HG03103 (cell line): Measurements from ENCODE around the gene WDR54.
"Not testable (repeated sequence)": the region's sequence is repeated elsewhere in the genome, so short reads cannot be mapped to it uniquely, and the experiment has no call there.

Experiments used
- ATAC-seq: cut with Tn5 transposase; IDR thresholded peaks from one replicate; pipeline ENCODE4 v1.9.1; 2021; ENCODE audit warnings: low read depth; ENCODE audit not compliant: unreplicated experiment

Gene WDR54

DNA sequence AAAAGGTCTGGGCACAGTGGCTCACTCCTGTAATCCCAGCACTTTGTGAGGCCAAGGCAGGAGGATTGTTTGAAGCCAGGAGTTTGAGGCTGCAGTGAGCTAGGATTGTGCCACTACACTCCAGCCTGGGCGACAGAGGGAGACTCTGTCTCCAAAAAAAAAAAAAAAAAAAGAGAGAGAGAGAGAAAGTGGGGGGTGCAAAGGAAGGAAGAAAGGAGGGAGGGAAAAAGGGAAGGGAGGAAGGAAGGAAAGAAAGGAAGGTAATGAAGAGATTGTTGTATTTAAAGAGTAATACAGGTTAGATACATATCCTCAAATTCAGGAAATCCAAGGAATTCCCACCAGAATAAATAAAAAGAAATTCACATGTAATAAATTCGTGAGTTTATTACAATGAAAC, 19.6 kb upstream of the WDR54 start:
- no peak for ATAC-seq

DNA sequence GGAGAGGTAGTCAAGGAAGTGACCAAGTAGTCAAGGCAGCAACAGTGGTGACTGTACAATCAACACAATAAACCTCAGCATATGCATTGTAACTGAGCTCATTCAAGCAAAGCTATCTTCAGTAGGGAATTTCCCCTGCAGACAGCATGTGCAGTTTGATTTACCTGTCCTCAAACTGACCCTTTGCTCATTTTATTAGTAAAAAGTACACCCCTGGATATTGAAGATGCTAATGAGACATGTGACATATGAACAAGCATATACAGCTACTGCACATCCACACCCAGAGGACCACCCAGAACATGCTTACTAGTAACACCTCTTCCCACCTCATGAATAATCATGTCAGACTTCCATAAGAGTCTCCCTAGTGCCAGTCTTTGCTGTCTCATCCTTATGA, 15.5 kb upstream of the WDR54 start:
- no peak for ATAC-seq

DNA sequence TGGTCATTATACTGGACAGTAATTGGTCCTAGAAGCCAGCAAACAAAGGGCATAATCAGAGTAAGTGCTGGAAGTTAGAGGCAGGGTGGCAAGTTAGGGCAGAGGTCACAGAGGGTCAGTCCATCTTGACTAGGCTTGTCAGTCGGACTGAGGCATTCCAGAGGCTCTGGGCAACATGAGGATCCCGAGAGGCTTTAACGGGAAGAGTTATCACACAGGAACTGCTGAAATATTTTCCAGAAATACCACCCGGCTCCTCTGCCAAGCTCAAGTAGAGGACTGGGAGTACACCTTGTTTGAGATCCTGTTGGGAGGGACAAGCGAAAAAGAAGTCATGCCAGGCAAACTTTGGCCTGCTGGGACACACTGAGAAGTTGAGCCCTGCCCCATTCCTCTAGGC, 13.8 kb upstream of the WDR54 start:
- no peak for ATAC-seq

DNA sequence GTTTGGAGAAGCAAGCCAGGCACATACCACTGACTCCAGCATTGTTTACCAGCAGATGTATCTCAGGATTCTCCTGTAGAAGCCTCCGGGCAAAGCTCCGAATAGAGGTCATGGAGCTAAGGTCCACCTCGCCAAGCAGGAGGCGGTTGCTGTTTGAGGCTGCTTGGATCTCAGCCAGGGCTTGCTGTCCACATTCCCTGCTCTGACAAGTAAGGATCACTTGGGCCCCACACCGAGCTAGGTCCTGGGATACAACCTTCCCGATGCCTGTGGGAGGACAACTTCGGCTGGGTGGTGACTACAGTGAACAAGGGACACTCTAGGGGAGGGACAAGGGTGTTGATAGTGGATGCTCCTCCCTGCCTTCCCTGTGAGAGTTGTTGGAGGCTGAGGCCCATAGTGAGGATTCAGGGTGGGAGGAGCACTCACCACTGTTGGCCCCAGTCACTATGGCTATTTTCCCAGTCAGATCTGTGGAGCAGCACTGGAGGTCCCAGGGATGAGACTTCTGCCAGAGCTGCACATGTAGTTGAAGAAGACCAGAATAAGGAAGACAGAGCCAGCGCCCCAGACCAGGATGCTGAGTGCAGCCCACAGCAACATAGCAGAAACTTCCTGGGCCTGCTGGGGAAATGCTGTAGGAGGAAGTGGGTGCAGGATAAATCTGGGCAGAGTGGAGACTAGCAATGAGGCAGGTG, 8.4 kb upstream of the WDR54 start:
- no peak for ATAC-seq

DNA sequence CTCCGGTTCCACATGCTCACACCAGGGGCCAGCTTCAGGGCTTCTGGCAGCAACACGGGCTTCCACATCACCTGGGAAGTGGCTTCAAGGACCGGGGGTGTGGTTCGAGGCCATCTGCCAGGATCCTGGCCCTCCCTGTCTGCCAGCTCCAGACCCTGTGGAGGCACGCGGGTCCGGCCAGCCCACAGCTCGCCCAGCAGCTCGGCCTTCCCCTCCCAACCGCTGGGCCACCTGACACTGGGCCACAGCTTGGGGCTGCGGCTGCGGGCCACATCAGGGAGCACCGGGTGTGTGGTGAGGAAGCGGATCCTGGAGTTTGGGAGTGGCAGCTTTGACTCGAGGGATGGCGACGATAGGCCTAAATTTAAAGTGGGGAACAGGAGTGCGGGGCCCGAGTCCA, 7.1 kb upstream of the WDR54 start:
- no peak for ATAC-seq

DNA sequence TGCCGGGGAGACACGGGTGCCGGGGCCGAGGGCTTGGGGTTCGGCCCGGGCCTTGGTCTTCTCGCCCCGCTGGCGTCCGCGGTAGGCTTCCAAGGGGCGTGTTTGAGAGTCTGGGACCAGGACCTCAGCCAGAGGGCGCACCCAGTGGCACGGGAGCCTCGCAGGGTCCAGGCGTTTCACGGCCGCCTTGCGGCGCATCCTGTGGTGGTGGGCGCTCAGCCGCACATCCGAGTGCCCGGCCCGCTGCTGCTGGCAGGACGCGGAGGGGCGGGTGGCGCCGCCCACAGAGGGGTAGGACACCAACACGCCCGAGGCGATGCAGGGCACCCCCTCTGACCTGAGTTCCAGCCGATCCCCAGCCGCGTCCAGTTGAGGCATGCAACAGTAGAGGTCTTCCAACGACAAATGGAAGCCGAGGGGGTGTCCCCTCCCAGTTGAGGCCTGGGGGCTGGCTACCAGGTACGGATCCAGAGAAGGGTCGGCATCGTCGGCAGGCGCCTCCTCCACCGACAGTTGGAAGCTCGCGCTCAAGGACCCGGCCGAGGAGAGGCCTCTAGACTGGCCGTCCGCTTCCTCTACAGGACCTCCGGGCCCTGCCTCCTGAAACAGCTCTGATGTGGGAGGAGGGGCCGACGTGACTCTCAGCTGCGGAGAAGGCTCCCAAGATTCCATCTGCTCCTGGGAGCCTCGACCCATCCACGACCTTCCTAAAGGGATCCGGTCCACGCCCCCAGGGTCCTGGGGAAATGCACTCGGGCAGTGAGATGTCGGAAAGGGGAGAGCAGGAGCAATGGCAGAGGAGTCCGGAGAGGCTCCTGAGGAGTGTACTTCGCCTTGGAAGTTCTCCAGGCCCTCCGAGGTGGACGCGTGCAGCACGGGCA, 6.4 kb upstream of the WDR54 start:
- ATAC-seq = no peak

DNA sequence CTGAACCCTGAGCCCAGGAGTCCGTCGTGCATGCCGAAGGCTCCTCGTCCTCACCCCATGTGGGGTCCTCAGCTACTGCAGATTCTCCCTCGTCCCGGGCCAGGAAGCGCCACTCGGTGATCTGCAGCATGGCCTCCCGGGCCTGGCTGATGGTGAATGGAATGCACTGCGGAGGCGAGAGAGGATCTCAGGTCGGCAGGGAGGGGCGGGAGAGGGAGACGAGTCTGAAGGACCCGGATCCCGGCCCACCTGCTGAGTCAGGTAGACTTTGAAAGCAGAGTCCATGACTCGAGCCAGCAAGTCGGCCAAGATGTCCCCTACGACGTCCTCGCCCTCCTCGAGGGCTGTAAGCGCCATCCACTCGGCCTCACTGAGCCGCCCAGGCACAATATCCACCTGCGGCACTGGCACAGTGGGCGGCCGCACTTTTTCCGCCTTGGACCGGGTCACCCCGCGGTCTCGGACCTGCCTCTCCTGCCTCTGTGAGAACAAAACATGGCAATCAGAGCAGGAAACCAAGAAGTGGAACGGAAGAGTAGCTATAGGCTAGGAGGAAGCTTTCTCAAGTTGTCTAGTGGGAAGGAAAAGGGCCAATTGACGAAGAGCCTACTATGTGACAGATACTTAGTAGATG, 5.7 kb upstream of the WDR54 start:
- no peak for ATAC-seq

DNA sequence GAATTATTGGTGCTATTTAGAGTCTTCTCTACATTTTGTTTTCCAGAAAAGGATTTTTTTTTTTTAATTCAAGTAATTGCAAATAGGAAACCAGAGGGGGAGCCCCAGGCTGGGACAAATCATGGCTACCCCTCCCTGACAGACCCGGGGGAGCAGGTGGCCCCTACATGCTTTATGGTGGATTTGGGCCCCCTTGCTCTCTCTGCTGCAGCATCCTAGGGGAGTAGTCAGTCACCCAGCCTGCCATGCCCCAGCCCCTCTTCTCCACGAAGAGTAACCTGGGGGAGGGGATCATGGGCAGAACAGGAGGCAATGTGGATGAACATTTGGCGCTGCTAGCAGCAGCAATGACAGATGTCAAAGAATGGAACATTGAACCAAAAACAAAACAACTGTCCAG, 4.8 kb upstream of the WDR54 start:
- ATAC-seq = no peak

DNA sequence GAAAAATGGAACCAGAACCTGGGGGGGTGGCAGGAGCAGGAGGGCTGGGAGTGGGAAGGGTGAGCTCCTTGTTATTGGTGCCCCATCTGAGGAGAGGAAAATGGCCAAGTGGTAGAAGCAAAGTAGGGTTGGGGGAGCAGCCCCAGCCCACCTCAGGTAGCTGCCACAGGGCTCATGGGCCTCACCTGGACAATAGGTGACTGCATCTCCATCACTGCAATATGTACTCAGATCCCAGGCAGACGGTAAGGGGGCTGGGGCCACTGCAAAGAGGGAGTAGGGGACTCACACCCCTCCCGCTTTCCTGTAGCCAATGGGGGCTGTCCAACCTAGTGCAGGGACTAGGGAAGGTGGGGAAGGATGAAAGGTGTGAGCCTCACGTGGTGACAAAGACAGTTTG, 4.3 kb upstream of the WDR54 start:
- ATAC-seq = no peak

DNA sequence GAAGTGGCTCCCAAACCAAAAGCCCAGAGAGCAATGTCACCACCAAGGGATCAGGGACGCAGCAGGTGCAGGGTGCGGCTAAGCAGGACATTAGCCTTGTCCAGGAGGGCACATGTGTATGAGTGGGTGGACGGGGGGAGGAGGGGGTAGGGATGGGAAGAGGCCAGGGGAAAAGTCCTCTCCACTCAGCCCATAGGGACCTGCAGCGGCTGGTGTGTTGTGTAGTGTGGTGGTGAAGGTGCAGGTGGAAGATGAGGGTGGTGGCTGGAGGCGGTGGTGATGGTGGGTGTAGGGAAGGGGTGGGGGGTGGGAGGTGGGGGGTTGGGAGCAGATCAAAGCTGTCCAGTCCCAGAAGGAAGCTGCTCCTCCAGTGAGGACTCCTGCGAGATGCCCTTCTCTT, 3.8 kb upstream of the WDR54 start:
- no peak for ATAC-seq

DNA sequence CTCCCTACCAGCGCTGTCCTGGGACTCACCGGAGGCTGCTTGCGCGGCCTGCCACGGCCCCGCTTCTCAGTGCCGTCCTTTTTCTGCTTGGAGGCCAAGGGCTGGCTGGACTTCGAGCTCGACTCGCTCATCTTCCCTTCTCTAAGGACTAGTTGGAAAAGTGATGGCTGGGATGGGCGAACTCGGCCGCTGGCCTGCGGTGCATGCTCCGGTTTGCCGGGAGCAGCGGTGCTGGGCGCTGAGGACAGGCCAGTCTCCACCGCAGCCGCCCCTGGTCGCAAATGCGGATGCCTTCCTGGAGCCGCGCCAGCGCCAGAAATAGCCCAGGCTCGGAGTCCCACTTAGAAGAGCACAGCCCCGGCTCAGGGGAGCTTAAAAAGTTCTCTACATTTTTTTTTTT, 3.2 kb upstream of the WDR54 start:
- no peak for ATAC-seq

DNA sequence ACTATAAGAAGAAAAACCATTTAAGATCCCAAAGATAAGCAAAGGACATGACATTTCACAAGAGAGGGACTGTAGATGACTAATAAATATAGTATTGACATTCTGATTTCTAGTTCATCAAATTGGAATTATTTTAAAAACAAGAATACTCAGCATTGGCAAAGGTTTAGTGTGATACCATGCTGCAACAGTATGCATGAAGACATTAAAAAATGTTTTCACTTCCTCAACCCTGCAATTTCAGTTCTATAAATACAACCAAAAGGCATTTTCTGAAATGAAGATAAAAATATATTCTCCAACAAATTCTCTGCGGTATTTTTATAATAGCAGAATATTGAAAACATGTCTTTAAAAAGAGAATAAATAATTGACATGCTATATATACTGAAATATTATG, 2.2 kb upstream of the WDR54 start:
- ATAC-seq = no peak

DNA sequence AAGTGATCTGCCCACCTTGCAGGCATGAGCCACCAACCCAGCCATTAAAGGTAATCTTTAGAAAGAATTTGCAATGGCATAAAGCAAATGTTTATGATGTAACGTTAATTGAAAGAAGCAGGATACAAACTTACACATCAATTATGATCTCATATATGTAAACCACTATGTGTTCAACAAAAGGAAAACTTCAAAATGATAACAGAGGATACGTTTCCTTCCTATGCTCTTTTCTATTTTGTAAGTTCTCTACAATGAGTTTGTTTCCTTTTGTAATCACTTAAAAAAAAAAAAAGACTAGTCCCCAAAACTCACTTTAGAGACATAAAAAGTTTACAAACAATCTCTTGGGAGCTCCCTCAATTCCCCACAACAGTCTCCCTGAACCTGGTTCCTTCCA, 1.5 kb upstream of the WDR54 start:
- ATAC-seq = no peak

DNA sequence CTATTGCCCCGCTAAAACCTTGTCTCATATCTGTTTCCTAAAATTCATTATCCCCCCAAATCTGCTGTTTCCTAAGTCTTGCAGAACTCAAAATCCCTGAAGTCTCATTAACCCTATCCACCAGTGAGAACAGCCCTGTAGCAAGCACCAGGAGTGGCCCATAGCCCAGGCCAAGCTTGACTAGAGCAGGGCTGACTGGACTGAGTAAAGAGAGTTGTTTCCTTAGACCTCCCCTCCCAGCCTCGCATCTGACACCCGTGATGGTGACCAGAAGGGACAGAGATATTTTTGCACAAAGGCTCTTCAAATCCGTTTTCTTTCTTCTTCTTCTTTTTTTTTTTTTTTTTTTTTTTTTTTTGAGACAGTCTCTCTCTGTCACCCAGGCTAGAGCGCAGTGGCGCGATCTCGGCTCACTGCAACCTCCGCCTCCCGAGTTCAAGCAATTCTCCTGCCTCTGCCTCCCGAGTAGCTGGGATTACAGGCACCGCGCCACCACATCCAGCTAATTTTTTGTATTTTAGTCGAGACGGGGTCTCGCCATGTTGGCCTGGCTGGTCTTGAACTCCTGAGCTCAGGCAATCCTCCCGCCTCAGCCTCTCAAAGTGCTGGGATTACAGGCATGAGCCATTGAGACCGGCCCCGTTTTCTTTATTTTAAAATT, 957 bp upstream of the WDR54 start:
- not testable (repeated sequence) for ATAC-seq

DNA sequence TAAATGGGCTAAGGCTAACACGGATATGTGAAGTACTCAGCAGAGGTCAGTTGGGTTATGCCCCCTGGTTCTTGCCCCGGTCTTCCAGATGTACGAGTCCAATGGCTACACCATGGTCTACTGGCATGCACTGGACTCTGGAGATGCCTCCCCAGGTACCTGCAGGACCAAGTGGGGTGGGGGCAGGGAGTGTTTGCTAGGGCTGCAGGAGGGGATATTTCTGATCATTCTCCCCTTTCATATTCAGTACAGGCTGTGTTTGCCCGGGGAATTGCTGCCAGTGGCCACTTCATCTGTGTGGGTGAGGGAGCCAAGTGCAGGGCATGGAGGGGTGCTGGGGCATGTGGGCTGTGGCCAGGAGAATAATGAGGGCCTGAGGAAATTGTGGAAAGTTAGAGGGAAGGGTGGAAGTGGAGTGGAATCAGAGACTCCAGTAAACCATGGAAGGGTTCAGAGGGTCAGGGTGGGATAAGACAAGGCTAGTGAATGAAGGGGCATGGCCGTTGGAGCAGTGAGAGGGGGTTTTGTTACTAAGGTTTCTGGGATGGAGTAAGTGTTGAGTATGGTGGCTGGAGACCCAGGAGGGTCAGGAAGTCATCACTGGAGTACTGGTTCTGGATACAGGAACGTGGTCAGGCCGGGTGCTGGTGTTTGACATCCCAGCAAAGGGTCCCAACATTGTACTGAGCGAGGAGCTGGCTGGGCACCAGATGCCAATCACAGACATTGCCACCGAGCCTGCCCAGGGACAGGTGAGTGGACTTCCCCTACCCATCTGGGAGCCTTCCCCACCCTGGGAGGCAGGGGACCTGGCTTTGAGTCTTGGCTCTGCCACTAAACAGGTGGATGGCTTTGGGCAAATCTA, 1.9 kb downstream of the WDR54 start:
- ATAC-seq = no peak

DNA sequence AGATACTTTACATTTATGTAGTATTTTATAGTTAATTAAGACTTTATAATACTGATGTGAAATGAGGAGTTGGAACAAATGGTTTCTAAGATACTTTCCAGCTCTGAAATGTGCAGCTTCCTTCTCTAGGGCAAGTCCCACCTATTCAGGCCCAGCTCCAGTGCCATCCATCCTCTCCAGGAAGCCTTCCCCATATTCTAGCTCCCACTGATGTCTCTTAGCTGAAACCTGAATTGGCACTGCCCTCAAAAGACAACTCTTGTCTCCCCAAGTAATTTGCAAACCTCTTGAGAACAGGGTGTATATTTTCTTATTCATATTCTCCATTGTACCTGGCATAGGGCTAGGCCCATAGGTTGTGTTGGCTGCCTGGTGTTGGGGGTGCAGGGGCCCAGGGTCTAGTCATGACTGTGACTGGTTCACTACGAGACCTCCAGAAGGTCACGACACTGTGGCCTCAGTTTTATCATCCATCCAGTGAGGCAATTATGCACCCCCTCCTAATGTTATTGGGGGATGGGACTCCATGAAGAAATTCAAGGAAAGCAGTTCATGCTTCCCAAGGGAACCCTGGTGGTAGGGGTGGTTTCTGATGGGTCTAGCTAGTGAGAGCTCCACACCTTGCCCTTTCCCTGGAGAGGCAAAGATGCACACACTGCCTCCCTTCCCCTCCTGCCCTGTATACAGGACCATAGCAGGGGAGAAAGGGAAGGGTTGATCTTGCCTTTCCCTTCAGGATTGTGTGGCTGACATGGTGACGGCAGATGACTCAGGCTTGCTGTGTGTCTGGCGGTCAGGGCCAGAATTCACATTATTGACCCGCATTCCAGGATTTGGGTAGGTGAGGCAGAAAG, 2.8 kb downstream of the WDR54 start:
- ATAC-seq = no peak

DNA sequence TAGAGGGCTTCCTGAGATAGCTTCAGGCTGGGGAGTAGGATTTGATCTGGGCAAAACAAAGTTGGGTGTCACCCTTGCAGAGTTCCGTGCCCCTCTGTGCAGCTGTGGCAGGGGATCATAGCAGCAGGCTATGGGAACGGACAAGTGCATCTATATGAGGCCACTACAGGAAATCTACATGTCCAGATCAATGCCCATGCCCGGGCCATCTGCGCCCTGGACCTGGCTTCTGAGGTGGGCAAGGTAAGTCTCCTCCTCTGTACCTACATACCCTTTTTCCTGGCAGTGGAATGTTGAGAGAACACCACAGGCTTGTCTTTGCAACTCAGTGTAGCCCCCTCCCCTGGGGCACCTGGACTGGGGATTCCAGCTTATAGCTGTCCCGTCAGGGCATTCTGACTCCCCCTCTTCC, 3.5 kb downstream of the WDR54 start:
- no peak for ATAC-seq

DNA sequence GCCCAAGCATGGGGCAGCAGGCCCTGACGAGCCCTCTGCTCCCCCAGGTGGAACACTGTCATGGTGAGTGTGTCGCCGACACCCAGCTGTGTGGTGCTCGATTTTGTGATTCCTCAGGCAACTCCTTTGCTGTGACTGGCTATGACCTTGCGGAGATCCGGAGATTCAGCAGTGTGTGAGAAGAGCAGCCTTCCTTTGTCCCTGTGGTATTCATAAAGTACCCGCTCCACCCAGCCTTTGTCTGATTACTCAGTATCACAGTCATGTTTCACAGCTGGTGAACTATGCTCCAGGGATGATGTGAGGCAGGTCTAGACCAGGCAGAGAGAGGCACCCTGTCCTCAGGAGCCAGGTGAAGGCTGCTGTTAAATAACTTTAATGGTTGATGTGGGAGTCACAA, 4.0 kb downstream of the WDR54 start:
- no peak for ATAC-seq

DNA sequence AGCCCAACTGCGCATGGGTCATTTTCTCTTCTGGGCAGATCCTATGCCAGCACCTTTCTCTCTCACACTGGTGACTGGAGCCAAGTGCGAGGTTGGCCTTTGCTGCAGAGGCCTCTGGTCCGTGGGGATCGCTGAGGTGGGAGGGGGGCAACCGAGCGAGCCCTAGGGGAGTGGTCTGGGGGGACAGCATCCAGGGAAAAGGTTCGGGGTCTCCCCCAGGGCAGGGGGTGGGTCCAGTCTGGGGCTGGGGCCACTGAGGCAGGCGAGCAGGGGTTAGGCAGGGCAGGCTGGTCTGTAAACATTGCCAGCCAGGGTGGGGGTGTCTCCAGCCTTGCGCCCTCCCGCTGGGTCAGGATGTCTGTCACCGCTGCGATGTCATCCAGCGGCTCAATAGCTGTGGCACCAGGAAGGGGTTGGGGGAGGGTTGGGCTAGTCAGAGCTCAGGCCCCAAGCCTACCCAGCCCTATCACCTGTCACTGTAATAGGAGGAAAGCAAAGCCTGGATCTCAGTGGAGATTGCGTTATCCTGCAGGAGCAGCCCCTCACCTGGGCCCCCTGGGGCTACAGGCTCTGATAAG, 4.7 kb downstream of the WDR54 start:
- ATAC-seq = no peak
